Suprapubic skin (tissue), 4 donors: ENCODE measurements around the gene VCAM1. TPM values are rescaled to one million over a fixed set of nuclear protein-coding genes. Genes with fewer than 3 reads are reported as not detected.

Experiments used
- DNase-seq, 2 donors: peaks; one replicate each; pipeline ENCODE4 v3.0.0-alpha.2; 2019; ENCODE audit warnings: low spot score in 2 of 2
- H3K27ac ChIP-seq: fragments of 200-600 bp; sonication (generic); one replicate; pipeline ENCODE4 v1.5.1; 2019
- H3K27me3 ChIP-seq: fragments of 200-600 bp; sonication (generic); one replicate; pipeline ENCODE4 v1.5.1; 2019
- H3K36me3 ChIP-seq: fragments of 200-600 bp; sonication (generic); one replicate; pipeline ENCODE4 v1.5.1; 2019
- H3K4me1 ChIP-seq: fragments of 200-600 bp; sonication (generic); one replicate; pipeline ENCODE4 v1.5.1; 2019
- H3K4me3 ChIP-seq: fragments of 200-600 bp; sonication (generic); one replicate; pipeline ENCODE4 v1.5.1; 2019; ENCODE audit warnings: mild to moderate bottlenecking
- H3K9me3 ChIP-seq: fragments of 200-600 bp; sonication (generic); one replicate; pipeline ENCODE4 v1.5.1; 2019
- CTCF ChIP-seq, 2 donors: fragments of 200-600 bp in 1 of 2; fragments of 450-650 bp in 1 of 2; sonication (generic) in 1 of 2; IDR thresholded peaks; one replicate each; pipeline ENCODE4 v1.5.1; 2016 to 2019; ENCODE audit warnings: antibody characterized with exemption in 2 of 2, mild to moderate bottlenecking in 1 of 2, moderate library complexity in 1 of 2
- EP300 ChIP-seq: sonication (generic); formaldehyde crosslinking; IDR thresholded peaks from one replicate; pipeline ENCODE4 v1.6.1; 2017; ENCODE audit warnings: antibody characterized with exemption
- POLR2A ChIP-seq, 2 donors: fragments of 450-650 bp; IDR thresholded peaks; one replicate each; pipeline ENCODE4 v1.6.1; 2017; ENCODE audit warnings: antibody characterized with exemption in 2 of 2, mild to moderate bottlenecking in 2 of 2, moderate library complexity in 2 of 2
- POLR2AphosphoS5 ChIP-seq, 3 donors: sonication (generic); formaldehyde crosslinking; IDR thresholded peaks; one replicate each; pipeline ENCODE4 v1.6.1; 2017; ENCODE audit warnings: antibody characterized with exemption in 3 of 3
- WGBS: methylation state at CpG from one replicate; pipeline ENCODE4 v1.1.5; 2018; 5-methylcytosine and 5-hydroxymethylcytosine counted together
- total RNA-seq, 4 donors: library from RNA; depleted of rRNA; stranded (reverse); fragments of >200 nt; gene quantifications; one replicate each; pipeline ENCODE4 v1.1.0, GENCODE V29; 2016

VCAM1 gene
- total RNA-seq, 4 donors from 2014 or later = 0.34 to 2.5 (median 1.5) TPM

- DNase-seq = no peak
- no peaks in the 10 kb centered on the region for H3K4me1 ChIP-seq
- H3K4me3 ChIP-seq = no peak overlapping the region
- WGBS = 88% methylated on average over 2 of the region's 2 CpGs
- TF ChIP-seq POLR2A (IDR thresholded peaks at IDR 0.05) (no peak), EP300 (no peak), CTCF (IDR thresholded peaks at IDR 0.05) (no peak), POLR2AphosphoS5 (IDR thresholded peaks at IDR 0.05) (no peak)
- no peaks in the 10 kb centered on the region for H3K27me3 ChIP-seq
- no peak overlapping the region for H3K27ac ChIP-seq
- no peaks in the 10 kb centered on the region for H3K9me3 ChIP-seq
- H3K36me3 ChIP-seq = no peaks in the 10 kb centered on the region
Measured at GRCh38 chr1:100747771-100748170, 28.2 kb downstream of the VCAM1 start.

- WGBS = 93% methylated on average over 9 of the region's 9 CpGs
Measured at GRCh38 chr1:100750005-100750885, 30.7 kb downstream of the VCAM1 start.

GRCh38 chr1:100752791-100753190 is 33.2 kb downstream of the VCAM1 start:
- Histone ChIP-seq H3K9me3 (no peaks in the 10 kb centered on the region), H3K4me1 (no peaks in the 10 kb centered on the region), H3K27me3 (no peaks in the 10 kb centered on the region), H3K27ac (no peak overlapping the region), H3K4me3 (no peak overlapping the region), H3K36me3 (no peaks in the 10 kb centered on the region)
- WGBS = 91% methylated on average over 5 of the region's 5 CpGs
- TF ChIP-seq POLR2AphosphoS5 (IDR thresholded peaks at IDR 0.05) (no peak), CTCF (IDR thresholded peaks at IDR 0.05) (no peak), POLR2A (IDR thresholded peaks at IDR 0.05) (no peak), EP300 (no peak)
- no peak for DNase-seq

More at GRCh38 chr1:100750005-100750885, 30.7 kb downstream of the VCAM1 start:
- Histone ChIP-seq H3K4me1 (no peaks in the 10 kb centered on the region), H3K27me3 (no peaks in the 10 kb centered on the region), H3K27ac (no peak overlapping the region), H3K36me3 (no peaks in the 10 kb centered on the region), H3K9me3 (no peaks in the 10 kb centered on the region), H3K4me3 (no peak overlapping the region)
- TF ChIP-seq CTCF (IDR thresholded peaks at IDR 0.05) (no peak), POLR2A (IDR thresholded peaks at IDR 0.05) (no peak), POLR2AphosphoS5 (IDR thresholded peaks at IDR 0.05) (no peak), EP300 (no peak)
- DNase-seq = no peak

GRCh38 chr1:100757946-100758345 is 38.4 kb downstream of the VCAM1 start:
- Histone ChIP-seq H3K27ac (no peak overlapping the region), H3K9me3 (no peaks in the 10 kb centered on the region), H3K4me3 (no peak overlapping the region), H3K36me3 (no peaks in the 10 kb centered on the region), H3K27me3 (no peaks in the 10 kb centered on the region), H3K4me1 (no peaks in the 10 kb centered on the region)
- WGBS = 75% methylated on average over 4 of the region's 4 CpGs
- TF ChIP-seq EP300 = no peak
- TF ChIP-seq POLR2A (IDR thresholded peaks at IDR 0.05) = no peak
- no peak for TF ChIP-seq CTCF (IDR thresholded peaks at IDR 0.05)
- no peak for TF ChIP-seq POLR2AphosphoS5 (IDR thresholded peaks at IDR 0.05)
- DNase-seq = no peak

- Histone ChIP-seq H3K27ac (no peak overlapping the region), H3K4me3 (no peak overlapping the region), H3K27me3 (no peaks in the 10 kb centered on the region), H3K9me3 (no peaks in the 10 kb centered on the region), H3K36me3 (no peaks in the 10 kb centered on the region), H3K4me1 (no peaks in the 10 kb centered on the region)
- no peak for TF ChIP-seq EP300
- no peak for TF ChIP-seq POLR2A (IDR thresholded peaks at IDR 0.05)
- no peak for TF ChIP-seq CTCF (IDR thresholded peaks at IDR 0.05)
- no peak for TF ChIP-seq POLR2AphosphoS5 (IDR thresholded peaks at IDR 0.05)
- WGBS = 82% methylated on average over 3 of the region's 3 CpGs
- DNase-seq = no peak
Measured at GRCh38 chr1:100759188-100759587, 39.6 kb downstream of the VCAM1 start.
